Thyroid gland (tissue), 4 donors: ENCODE results near the gene BBS7. TPM values are rescaled to one million over a fixed set of nuclear protein-coding genes. Genes with fewer than 3 reads are reported as not detected.

ENCODE experiments used
- DNase-seq, 2 donors: peaks; one replicate each; pipeline ENCODE4 v3.0.0-alpha.2; 2019
- H3K27ac ChIP-seq, 3 donors: fragments of 200-600 bp; sonication (generic); 1 replicate in 2 of 3; 2 replicates in 1 of 3; pipeline ENCODE4 v1.5.1; 2016 to 2019; ENCODE audit warnings: mild to moderate bottlenecking in 1 of 3, moderate library complexity in 1 of 3
- H3K27me3 ChIP-seq: fragments of 200-600 bp; sonication (generic); one replicate; pipeline ENCODE4 v1.5.1; 2019
- H3K36me3 ChIP-seq, 2 donors: fragments of 200-600 bp; sonication (generic); one replicate each; pipeline ENCODE4 v1.5.1; 2016 to 2019
- H3K4me1 ChIP-seq, 2 donors: fragments of 200-600 bp; sonication (generic); one replicate each; pipeline ENCODE4 v1.5.1; 2017 to 2019
- H3K4me3 ChIP-seq, 3 donors: fragments of 200-600 bp; sonication (generic); replicated peaks in 1 of 3; 1 replicate in 2 of 3; 2 replicates in 1 of 3; pipeline ENCODE4 v1.5.1; 2016; ENCODE audit warnings: mild to moderate bottlenecking in 1 of 3
- H3K9me3 ChIP-seq: fragments of 200-600 bp; sonication (generic); one replicate; pipeline ENCODE4 v1.5.1; 2017
- CTCF ChIP-seq, 6 experiments: fragments of 200-600 bp in 3 of 6; fragments of 450-650 bp in 3 of 6; sonication (generic) in 3 of 6; IDR thresholded peaks; one replicate each; pipeline ENCODE4 v1.5.1; 2016 to 2019; ENCODE audit warnings: antibody characterized with exemption in 6 of 6, mild to moderate bottlenecking in 2 of 6, inconsistent platforms in 1 of 6, moderate library complexity in 1 of 6
- POLR2A ChIP-seq, 2 donors: fragments of 450-650 bp; IDR thresholded peaks; one replicate each; pipeline ENCODE4 v1.6.1; 2017; ENCODE audit warnings: antibody characterized with exemption in 2 of 2, mild to moderate bottlenecking in 2 of 2, moderate library complexity in 1 of 2
- WGBS, 2 donors: methylation state at CpG; one replicate each; pipeline ENCODE4 v1.1.5; 2017; 5-methylcytosine and 5-hydroxymethylcytosine counted together
- intact Hi-C: fragments of 100-400 bp; cut with DNase I; formaldehyde crosslinking; loops from one replicate; pipeline ENCODE4 v1.15.1; 2023
- total RNA-seq, 4 donors: library from RNA; depleted of rRNA; stranded (reverse); fragments of >200 nt; gene quantifications; one replicate each; pipeline ENCODE4 v1.2.3, GENCODE V29; 2016

The BBS7 gene
- total RNA-seq, 4 donors from 2014 or later: 15.0 to 34.1 (median 24.5) TPM

GRCh38 chr4:121800961-121801714, 69.1 kb downstream of the BBS7 start, which contains the start of gene EXOSC9:
TSS of gene EXOSC9 (plus strand) at chr4:121801323. CDS start at chr4:121801425, 102 bp downstream.
- DNase-seq: peak; percentile 90 to 94
- intact Hi-C loops: no loop called here
- Histone ChIP-seq H3K9me3 (no peaks in the 10 kb centered on the region), H3K27ac (peak within 1 kb of the TSS; percentile 84 to 93 (median 89)), H3K27me3 (no peaks in the 10 kb centered on the region), H3K36me3 (peaks cover 25% of the 10 kb centered on the region in 2 donors), H3K4me3 (peak within 1 kb of the TSS; percentile 41 to 98 (median 91)), H3K4me1 (peaks cover 0 to 6% of the 10 kb centered on the region in 2 donors)
- 0 to 1% methylated on average over 24 to 33 of the region's 48 CpGs for WGBS, 2 donors
- TF ChIP-seq POLR2A (IDR thresholded peaks at IDR 0.05) (peak in 1 of 2 donors; percentile 79), CTCF (IDR thresholded peaks at IDR 0.05) (peak in 1 of 6 experiments; percentile 24)

DNA sequence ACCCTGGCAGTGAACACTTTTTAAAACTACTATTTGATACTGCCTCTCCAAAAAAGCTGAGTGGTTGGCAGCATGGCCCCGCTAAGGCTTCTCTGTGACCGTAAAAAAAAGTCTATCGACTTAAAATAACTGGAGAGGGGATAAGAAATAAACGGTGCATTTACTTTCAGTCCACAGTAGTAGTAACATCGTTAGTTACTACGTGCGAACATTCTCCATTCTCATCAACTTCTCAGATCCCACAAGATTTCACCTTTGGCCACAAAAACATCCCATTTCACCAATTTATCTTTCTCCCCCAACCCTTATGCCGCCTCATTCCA, 69.7 kb downstream of the BBS7 start:
- Histone ChIP-seq H3K4me1 (peaks cover 0 to 6% of the 10 kb centered on the region in 2 donors), H3K9me3 (no peaks in the 10 kb centered on the region), H3K4me3 (peak overlapping the region; percentile 41 to 98 (median 91)), H3K27me3 (no peaks in the 10 kb centered on the region), H3K27ac (peak overlapping the region; percentile 84 to 93 (median 89)), H3K36me3 (peaks cover 21 to 25% of the 10 kb centered on the region in 2 donors)
- intact Hi-C loops: no loop called here
- WGBS, 2 donors: 51% methylated on average over 8 of the region's 8 CpGs
- no peak for DNase-seq
- TF ChIP-seq POLR2A (IDR thresholded peaks at IDR 0.05): no peak
- no peak for TF ChIP-seq CTCF (IDR thresholded peaks at IDR 0.05)

DNA sequence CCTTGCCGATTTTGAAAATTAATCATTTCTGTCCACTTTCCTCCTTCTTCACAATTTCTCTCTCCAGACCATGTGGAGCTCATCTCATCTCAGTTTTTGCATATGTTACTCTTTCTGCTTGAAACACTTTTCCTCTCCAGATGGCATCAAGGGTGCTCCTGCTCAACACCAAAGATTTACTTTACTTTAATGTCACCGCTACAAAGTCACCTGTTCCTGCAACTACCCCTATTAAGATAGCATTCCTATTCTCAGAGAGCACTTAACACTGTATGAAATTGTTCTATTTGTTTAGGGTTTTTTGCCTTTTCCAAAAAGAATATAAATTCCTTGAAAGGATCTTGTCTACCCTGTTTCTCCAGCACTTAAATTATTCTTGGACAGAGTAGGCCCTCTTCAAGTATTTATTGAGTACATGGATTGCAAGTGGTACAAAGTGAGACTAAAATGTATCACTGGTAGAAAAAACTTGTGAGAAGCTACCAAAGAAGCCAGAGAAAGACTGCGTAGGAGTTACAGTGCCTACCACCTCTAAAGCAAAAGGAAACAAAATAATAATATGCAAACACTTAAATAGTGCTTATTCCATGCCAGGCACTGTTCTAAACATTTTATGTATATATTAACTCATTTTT, 70.3 kb downstream of the BBS7 start:
- H3K4me3 ChIP-seq: no peak overlapping the region
- no peak for DNase-seq
- no peaks in the 10 kb centered on the region for H3K9me3 ChIP-seq
- no peak overlapping the region for H3K27ac ChIP-seq
- H3K27me3 ChIP-seq: no peaks in the 10 kb centered on the region
- 93 to 94% methylated on average over 3 of the region's 3 CpGs for WGBS, 2 donors
- TF ChIP-seq POLR2A (IDR thresholded peaks at IDR 0.05) (no peak), CTCF (IDR thresholded peaks at IDR 0.05) (no peak)
- intact Hi-C loops: no loop called here
- peaks cover 18 to 21% of the 10 kb centered on the region in 2 donors for H3K36me3 ChIP-seq
- peaks cover 0 to 6% of the 10 kb centered on the region in 2 donors for H3K4me1 ChIP-seq

DNA sequence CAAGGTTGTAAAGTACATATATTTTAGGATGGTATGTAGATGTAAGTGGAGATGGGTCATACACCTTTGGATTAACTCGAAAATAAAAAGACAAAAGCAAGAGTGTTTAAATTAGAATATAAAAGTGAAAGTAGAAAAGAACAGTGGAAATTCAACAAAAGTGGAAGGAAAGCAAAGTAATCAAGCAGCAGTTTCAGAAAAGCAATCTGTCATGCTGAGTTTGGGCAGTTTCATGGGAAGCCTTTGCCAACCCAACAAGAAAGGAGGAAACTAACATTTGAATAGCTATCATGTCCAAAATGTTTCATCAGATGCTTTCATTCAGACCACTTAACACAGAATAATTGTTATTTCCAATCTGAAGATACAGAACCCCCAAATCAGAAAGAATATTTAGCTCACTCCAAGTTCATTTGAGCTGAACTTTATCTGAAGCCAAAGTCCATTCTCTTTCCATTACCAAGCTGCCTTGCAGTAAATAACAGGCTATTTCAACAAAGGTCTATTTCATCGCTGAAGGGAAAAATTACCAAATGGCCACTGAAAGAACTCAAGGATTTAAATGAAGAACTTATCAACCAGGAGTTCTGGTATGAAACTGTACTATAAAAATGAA, 71.0 kb downstream of the BBS7 start:
- Histone ChIP-seq H3K9me3 (no peaks in the 10 kb centered on the region), H3K27me3 (no peaks in the 10 kb centered on the region), H3K4me3 (no peak overlapping the region), H3K27ac (no peak overlapping the region), H3K36me3 (peaks cover 12 to 14% of the 10 kb centered on the region in 2 donors), H3K4me1 (peaks cover 0 to 6% of the 10 kb centered on the region in 2 donors)
- 80 to 90% methylated on average over 2 of the region's 2 CpGs for WGBS, 2 donors
- no peak for DNase-seq
- no peak for TF ChIP-seq CTCF (IDR thresholded peaks at IDR 0.05)
- TF ChIP-seq POLR2A (IDR thresholded peaks at IDR 0.05): no peak
- intact Hi-C loops: no loop called here

DNA sequence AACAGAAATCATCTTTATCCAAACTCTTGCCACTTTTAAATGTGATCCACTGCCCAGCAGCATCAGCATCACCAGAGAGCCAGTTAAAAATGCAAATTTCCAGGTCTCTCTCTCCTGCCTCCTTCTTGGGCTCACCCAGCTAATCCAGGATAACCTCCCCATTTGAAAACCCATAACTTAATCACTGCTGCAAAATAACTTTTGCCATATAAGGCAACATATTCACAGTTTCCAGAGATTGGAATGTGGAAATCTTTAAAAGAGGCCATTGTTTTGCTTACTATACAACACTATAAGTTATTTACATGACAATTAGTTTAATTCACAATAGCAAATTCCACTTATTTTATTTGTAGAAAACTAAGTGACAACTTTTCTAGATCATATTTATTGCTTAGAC, 74.0 kb downstream of the BBS7 start:
- H3K36me3 ChIP-seq: no peaks in the 10 kb centered on the region
- TF ChIP-seq POLR2A (IDR thresholded peaks at IDR 0.05) (no peak), CTCF (IDR thresholded peaks at IDR 0.05) (no peak)
- intact Hi-C loops: no loop called here
- H3K27ac ChIP-seq: no peak overlapping the region
- no peaks in the 10 kb centered on the region for H3K9me3 ChIP-seq
- no peak overlapping the region for H3K4me3 ChIP-seq
- peaks cover 0 to 3% of the 10 kb centered on the region in 2 donors for H3K4me1 ChIP-seq
- H3K27me3 ChIP-seq: no peaks in the 10 kb centered on the region
- DNase-seq: no peak
